GM18511 (cell line): ENCODE results near the gene ZNF496.
"Not testable (repeated sequence)": the region's sequence is repeated elsewhere in the genome, so short reads cannot be mapped to it uniquely, and the experiment has no call there.

Source experiments
- ATAC-seq: cut with Tn5 transposase; IDR thresholded peaks from one replicate; pipeline ENCODE4 v1.9.1; 2021; ENCODE audit warnings: mild to moderate bottlenecking, moderate library complexity; ENCODE audit not compliant: unreplicated experiment

The ZNF496 gene

DNA sequence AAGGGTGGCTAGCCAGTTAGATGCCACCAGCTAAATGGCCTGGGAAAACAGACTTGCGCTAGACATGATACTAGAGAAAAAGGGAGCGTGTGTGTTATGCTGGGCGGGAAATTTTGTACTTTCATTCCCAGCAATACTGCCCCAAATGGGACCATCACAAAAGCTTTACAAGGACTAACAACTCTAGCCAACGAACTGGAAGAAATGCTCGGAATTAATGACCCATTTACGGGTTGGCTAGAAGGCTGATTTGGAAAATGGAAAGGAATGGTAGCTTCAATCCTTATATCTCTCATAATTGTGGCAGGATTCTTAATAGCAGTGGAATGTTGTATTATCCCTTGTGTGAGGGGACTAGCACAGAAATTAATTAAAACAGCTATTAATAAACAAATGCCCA is 27.9 kb upstream of the ZNF496 start:
- no peak for ATAC-seq

DNA sequence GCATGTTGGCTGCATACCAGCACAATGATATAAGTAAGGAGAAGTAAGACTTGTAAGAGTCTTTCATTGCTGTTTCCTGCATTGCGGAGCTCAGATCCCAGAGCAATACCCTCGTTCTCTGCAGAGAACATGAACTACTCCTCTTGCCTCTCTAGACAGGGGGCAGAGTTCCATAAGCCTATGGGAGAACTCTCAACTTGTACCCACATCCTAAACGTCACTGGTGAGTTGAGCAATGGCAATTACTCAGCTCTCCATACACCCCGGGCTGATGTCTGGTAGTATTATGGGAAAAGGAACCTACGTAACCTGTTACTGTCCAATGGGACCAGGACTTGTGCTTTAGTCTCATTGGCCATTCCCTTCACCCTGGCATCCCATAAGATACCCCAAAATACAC is 27.3 kb upstream of the ZNF496 start:
- ATAC-seq, result no peak

DNA sequence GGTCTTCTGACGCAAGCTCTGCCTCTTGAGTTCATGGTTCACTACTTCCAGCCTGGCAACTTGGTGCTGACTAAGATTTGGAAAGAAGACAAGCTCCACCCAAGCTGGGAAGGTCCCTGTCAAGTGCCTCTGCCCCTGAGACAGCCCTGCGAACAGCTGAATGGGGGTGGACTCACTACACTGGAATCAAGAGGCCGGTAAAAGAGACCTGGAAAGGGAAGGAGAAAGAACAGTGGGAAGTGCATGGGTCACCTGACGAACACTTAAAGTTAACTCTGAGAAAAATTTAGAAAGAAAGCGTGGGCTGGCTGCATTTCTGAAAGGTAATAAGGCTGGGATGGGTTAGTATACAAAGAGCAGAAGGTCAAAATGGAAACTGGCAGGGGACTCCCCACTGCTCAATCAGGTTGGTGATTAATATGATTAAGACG is 26.1 kb upstream of the ZNF496 start:
- peak; percentile 94 for ATAC-seq

DNA sequence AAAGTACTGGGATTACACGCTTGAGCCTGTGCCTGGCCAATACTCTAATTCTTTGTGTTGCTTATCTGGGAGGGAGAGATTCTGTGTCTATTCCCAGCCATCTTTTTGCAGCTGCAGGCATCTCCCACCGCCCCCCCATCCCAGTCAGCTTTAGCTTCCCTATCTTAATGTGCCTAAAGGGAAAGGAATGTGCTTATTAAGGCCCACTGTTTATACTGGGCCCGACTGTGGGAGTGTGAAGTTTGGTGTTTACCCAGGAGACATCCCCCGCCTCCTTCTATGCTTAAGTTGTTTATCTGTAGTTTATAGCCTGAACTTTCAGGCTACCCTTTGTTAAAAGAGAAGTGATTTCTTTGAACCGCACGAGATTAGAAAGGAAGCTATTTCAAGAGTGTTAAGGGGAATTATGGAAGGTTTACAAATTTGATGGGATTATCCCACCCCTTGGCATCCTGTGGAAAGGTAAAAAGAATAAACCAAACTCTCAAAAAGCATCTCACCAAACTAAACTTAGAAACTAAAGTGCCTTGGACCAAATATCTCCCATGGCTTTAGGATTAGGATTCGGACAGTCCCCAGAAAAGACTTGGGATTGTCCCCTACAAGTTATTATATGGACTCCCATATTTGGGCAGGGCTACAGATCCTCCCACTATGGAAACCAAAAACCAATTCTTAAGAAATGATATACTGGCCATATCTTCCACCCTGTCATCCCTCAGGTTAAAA is 25.5 kb upstream of the ZNF496 start:
- no peak for ATAC-seq

DNA sequence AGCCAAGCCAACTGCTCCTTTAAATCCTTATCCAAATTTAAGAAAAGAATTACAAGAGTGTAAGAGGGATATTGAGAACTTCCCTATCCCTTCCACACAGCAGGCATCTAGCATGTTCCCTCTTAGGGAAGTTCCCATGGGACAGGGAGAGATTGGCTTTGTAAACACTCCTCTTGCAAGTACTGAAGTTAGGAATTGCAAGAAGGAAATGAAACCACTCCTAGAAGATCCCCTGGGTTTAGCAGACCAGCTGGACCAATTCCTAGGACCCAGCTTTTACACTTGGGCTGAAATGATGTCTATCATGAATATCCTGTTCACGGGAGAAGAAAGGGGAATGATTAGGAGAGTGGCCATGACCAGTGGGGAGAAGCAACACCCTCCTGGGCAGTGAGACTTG is 23.5 kb upstream of the ZNF496 start:
- ATAC-seq, result not testable (repeated sequence)

DNA sequence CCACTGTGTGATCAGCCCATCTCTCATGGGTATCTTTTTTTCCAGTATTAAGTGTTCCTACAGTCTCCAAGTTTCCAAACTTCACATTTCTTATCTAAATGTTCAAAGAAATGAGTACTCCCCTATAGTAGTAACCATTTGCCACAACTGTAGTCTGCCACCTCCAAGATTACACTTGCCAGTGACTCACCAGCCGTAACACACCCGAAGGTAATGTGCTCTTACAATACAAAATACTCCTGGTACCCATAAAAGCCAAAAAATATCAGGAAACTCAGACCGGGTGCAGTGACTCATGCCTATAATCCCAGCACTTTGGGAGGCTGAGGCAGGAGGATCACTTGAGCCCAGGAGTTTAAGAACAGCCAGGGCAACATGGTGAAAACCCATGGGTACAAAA is 20.5 kb upstream of the ZNF496 start:
- ATAC-seq, result no peak

DNA sequence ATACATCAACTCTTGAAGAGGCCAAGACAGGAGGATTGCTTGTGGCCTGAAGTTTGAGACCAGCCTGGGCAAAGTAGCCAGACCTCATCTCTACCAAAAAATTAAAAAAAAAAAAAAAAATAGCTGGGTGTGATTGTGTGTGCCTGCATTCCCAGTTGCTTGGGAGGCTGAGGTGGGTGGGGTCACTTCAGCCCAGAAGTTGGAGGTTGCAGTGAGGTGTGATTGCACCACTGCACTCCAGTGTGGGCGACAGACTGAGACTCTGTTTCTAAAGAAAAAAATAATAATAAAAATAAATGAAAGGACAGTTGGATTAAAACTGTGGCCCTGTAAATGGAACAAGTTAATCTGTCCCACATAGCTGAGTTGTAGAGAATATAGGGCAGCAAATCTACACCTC is 18.9 kb upstream of the ZNF496 start:
- ATAC-seq, result no peak

DNA sequence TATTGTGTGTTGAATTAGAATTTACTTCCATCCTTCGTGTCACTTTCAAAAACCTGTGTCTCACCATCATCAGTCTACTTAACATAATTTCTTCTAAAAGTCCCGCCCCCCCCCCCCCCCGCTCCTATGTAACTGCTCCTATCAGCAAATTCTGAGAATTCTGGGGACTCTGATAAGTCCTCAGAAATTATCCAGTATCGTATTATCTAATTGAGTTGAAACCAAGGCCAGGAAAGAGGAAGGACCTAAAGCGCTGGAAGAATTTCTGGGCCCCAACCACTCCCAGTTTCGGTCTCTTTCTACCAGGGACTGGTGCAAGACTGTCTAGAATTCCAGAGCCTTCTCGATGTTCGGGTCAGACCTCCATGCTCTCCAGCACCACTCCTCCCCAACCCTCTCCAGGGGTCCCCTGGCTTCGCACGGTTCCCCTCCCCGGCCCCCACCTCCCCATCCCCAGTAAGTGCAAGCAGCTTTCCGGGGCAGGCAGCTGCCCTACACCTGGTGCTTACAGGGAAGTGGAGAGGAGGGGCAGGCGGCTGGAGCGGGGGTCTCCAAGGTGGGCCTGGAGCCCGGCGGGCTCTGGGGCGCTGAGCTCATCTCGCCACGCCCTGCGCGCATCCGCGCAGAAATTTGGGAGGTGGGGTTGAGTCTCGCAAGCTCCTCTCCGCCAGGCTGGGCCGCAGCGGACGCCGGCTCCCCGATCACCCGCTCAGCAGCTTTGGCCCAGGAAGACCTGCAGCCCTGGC is 16.0 kb upstream of the ZNF496 start:
- ATAC-seq, result no peak

DNA sequence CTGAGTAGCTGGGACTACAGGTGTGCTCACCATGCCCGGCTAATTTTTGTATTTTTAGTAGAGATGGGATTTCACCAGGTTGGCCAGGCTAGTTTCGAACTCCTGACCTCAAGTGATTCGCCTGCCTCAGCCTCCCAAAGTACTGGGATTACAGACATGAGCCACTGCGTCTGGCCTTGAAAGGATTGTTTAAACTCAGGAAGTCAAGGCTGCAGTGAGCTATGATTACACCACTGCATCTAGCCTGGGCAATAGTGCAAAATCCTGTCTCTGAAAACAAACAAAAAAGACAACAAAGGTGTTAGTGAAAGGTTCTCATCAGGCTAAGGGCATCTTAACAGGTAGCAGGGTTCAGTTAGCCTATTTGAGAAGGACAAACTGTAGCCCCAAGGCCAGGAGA is 14.2 kb upstream of the ZNF496 start:
- ATAC-seq, result no peak

DNA sequence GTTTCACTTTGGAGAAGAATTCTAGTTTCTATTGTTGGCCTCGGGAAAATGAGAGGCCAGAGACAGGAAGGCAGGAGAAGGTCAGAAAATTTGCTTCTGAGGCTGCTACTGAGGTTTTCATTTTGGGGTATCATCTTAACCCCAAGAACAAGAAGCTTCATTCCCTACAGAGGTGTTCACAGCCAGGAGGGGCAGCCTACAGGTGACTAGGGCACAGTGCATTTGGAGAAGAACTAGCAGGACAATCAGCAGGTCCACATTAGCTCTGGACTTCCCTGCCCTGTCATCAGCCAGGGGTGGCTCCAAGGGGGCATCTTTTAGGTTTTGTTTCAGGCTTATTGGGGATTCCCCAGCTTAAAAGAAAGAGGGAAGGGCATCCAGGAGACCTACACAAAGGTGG is 12.1 kb upstream of the ZNF496 start:
- no peak for ATAC-seq

DNA sequence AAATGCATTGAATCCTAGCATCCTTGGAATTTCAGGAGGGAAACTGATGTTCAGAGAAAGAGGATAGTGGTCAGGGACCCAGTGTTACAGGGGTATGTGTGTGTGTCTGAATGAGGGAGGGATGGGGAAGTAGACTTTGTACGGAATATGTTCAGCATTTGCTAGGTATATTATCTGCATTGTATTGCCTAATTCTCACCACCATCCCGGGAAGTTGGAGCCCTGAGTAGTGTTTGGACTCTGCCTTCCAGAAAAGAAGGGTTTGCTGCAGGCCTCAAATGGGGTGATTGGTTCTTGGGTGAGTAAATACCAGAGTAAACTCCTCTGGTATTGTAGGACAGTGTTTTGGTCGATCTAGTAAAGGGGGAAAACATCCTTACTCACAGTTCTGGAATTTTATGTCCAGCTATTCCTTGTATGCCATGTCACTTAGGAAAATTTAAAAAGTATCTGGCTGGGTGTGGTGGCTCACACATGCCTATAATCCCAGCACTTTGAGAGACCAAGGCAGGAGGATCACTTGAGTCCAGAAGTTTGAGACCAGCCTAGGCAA is 7.1 kb upstream of the ZNF496 start:
- no peak for ATAC-seq

DNA sequence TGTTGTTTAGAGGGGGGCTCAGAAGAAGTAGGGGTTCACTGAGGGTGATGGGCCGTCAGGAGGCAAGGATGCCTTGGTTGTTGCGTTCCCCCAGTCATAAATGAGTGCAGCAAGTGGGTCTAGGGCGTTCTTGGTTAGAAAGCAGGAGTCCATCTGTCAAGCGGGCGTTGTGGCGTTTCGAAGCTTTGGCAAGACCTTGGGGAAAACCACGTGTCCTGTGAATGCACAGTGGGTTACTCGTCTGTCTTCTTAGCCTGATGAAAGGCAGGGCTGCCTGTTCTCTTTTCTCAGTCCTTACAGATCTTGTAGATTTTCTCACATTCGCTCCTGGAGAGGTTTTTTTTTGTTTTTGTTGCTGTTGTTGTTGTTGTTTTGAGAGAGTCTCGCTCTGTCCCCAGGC is 6.3 kb upstream of the ZNF496 start:
- ATAC-seq, result no peak

DNA sequence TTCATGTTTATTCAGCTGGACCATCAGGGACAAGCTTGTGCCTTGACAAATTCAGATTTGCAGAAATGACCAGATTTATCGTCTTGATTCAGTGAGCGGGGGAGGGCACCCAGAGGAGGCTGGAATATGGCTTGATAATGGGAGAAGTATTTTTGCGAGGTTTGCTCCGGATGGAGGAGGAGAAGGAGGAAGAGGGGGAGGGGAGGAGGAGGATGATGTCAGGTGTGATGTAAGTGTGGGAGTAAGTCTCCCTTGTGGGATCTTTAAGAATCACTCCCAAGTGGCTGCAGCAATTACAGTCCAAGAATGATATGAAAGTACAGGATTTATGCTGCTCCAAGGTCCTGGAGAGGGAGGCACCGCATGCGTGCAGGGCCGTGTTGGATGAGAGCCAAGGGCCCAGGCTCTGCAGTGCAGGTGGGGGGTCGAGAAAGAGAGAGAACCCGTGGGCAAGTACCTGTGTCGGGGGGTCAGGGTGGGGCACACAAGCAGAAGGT is 5.6 kb upstream of the ZNF496 start:
- no peak for ATAC-seq

DNA sequence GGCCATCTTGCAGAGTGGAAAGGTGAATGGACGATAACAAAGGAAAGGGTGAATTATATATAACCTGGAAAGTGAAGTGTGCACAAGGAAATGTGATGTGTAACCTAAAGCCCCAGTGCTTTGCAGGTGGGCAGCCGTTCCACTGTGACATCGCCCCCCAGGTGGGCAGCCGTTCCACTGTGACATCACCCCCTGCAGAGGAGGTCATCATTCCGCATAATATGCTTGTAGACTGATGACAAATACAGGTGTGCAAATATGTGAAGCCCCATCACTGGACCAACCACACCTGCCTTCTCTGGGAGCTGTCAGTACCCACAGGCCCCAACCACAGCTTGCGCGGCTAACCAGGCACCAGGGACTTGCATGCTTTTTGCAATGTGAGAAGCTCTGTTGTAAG is 4.7 kb upstream of the ZNF496 start:
- ATAC-seq, result no peak

DNA sequence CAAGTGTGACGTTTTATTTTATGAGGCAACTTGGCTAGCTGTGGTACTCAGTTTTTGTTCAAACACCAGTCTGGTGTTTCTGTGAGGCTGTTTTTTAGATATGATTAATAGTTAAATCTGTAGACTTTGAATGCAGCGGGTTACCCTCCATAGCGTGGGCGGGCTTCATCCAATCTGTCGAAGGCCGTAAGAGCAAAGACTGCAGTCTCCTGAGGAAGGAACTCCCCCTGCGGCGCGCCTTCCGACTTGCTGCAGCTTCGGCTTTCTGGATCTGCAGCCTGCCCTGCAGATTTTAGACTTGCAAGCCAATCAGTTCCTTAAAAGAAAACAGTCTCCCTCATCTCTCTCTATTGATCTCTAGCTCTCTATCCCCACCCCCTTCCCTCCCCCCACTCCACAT is 4.2 kb upstream of the ZNF496 start:
- ATAC-seq, result no peak

DNA sequence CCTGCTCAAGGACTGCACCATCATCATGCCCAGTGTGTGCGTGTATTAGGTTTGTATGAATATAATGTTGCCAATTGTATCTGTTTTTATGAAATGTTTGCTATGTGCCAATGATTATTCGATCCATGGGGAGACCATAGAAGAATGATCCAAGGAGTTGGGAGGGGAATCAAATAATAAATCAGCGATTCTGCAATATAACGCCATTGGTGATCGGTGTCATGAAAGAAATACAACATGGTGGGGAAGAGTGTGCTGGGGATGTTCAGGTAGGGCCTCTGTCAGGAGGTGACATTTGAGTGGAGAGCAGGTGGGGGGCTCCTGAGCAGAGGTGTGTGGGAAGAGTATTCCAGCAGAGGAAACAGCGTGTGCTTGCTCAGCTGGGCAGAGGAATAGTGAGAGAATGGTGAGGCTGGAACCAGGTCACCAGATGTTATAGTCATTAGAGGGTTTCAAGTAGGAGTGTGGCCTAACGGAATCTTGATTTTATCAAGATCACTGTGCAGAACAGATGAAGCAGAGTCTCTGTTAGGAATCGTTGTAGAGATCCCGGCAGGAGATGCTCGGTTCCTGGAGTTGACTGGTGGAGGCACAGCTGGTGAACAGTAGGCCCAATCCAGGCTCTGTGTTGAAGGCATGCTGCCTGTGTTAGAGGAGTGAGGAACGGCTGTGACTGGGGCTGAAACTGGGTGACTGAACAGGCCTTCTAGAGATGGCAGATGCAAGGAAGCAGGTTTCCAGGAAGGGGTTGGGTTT is 2.9 kb upstream of the ZNF496 start:
- no peak for ATAC-seq

DNA sequence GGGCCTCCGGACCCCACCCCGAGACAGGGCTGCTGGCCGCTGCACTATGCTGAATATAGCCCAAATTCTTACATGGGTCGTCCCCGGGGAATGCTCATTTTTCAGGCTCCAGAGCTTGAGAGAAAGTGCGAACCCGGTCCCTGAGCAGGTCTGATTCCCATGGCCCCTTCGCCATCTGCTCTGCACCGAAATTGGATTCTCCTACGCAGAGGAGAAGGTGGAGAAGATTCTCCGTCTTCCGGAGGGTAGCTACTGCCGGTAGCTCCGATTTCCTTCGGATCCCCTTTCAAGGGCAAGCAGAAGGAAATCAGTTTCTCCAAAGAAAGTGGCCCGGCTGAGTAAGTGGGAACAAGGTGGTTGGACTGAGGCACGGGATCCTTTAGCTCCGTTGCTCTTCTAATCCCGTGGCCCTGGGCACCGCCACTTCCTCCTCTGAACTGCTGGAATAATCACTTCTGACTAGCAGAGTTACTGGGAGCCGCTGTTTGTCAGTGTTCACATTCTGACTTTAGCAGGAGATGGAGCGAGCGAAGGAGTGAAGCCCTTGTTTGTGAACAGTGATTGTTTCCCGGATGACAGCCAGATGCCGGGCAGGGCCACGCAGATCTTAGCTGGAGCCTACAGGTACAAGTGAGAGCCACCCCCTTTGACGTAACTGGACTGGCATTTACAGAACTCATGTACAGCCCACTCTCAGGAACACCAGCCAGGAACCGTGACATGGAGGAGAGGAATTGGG is 1.1 kb upstream of the ZNF496 start:
- ATAC-seq, result no peak

DNA sequence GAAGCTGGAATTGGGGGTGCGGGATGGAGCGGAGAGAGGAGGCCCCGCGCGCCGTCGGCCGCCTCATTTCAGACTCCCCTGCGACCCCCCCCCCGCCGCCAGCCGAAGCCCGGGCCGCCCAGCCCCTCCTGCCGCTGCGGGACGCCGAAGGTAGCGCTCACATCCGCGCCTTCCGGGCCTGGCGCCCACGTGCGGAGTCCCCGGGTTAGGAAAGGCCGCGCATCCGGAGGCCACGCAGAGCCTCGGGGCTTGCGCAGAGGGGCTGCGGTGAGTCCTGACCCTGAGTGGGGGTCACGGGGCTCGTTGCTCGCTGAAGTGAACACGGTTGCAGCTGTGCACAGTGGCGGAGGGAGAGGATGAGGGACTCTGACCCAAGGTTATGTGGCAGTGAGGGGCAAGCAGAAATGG is 552 bp upstream of the ZNF496 start:
- peak; percentile 48 for ATAC-seq

DNA sequence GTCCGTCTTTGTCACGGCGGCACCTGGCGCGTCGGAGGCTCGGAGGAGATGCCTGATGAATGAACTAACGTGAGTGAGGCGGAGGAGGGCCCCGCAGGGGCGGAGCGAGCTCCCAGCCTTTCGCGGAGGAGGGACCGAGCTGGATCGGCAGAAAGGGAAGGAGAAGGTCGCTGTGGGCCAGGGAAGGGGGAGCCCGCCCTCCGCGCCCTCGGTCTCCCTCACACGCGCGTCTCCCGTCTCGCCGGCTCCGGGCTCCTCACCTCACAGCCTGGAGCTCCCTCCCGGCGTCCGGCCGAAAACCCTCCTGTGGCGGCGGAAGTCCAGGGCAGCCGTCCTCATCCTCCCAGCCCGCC is 519 bp downstream of the ZNF496 start:
- ATAC-seq, result peak; percentile 68

DNA sequence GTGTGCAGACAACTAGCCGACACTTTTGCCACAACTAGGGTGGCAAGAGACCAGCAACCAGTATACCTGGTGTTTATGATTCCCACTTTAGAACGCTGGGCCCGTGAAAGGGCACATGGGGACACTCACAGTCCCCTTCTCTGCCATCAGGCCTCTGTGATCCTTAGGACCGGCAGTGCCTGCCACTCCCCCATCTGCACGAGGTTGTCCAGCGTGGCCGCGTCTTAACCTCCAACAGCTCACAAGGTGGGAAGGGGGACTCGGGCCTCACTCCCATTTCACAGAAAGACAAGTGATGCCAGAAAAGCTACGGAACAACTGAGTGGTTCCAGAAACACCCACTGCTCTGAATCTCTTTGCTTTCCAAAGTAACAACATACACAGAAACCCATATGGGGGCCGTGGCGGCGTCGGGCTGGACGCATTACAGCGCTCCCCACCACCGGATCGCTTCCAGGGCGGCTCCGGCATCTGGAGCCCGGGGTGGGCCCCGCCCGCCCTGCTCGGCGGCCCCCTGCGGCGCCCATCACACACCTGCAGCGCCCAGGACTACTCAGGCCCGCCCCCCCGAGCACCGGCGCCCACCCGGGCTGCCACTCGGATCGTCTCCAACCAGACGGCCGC is 1.0 kb downstream of the ZNF496 start:
- ATAC-seq, result peak; percentile 30
